Activated T-cell treated with anti-CD3 and anti-CD28 coated beads for 24 hours (primary cell): ENCODE data around the gene ZNF516.
"Not testable (repeated sequence)": the region's sequence is repeated elsewhere in the genome, so short reads cannot be mapped to it uniquely, and the experiment has no call there.

Experiments
- DNase-seq: peaks from one replicate; pipeline ENCODE4 v3.0.0-alpha.2; 2020; ENCODE audit warnings: low read depth

The ZNF516 gene

DNA sequence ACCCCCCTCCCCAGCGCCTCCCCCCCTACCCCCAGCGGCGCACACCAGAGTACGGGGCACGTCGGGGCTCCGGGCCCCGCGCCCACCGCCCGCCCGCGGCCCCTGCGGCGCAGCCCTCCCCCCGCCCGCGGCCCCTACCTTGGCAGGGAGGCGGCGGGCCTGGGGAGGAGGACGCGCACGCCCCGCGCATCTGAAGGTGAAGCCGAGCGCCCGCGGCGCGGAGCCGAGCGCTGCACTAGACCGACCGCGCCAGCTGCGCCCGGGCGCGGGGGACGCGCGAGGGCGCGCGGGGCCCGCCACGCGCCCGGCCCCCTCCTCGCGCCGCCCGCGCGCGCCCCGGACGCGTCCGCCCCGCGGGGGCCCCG lies at the start of gene ZNF516:
TSS of gene ZNF516 (minus strand) at position 237 of the 365 bp plus-strand sequence. CDS start 52,188 bp downstream, outside the sequence.
- no peak for DNase-seq

DNA sequence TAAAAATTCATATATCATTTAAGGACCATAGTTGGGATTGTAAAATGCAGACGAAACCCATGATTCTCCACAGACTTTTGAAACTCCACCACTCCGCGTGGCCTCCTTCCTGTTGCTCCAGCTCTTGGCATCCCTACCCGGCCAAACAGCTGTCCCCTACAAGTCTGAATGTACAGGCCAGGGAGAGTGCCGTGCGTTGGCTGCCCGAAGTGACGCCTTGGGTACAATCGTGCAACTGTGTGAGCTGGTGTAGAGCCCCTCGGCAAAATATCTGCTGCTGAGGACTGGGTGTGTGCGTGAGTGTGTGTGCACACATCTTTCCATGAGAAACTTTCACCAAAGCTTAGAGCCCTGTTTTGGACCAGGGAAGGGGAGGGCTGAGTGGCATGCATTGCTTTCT lies 43.8 kb upstream of the ZNF516 start:
- no peak for DNase-seq

GRCh38 chr18:76537621-76538020 lies 42.6 kb upstream of the ZNF516 start:
- no peak for DNase-seq

GRCh38 chr18:76536593-76536992 lies 41.6 kb upstream of the ZNF516 start:
- not testable (repeated sequence) for DNase-seq

DNA sequence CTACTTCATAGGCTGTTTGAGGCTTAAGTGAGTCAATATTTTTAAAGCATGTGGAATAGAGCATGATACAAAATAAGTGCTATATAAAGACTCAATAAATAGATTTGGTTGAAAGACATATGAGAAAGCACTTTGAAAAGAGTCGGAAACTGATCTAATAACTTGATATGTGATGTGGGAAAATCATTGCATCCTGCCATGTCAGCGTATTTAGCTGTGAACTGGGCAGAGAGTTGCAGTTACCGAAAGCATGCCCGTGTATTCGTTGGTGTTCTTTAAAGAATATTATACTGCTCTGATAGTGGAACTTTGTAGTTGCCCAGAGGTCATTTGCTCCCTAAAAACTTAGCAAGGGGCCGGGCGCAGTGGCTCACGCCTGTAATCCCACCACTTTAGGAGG lies 37.8 kb upstream of the ZNF516 start:
- DNase-seq = no peak

GRCh38 chr18:76530846-76531245 lies 35.8 kb upstream of the ZNF516 start:
- DNase-seq = no peak

DNA sequence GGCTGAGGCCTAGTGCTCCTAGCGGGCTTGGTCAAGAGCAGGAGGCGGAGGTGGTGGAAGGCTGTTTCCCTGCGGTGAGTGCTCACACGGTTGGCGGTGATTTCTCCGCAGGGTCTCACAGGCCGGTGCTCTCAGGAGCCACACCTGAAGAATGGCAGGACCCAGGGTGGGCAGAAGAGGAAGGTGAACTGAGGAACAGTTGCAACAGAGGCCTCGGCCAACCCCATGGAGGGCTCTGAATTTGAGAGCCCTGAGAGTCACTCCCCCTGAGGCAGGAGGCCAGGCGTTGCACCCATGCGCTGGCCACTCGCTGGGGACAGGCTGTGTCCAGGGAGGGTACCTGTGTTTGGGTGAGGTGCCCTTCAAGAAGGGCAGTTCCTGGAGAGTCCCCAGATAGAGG lies 35.3 kb upstream of the ZNF516 start:
- DNase-seq = no peak

- no peak for DNase-seq
Observed at GRCh38 chr18:76529433-76529811, 34.4 kb upstream of the ZNF516 start.

- no peak for DNase-seq
Observed at GRCh38 chr18:76528477-76529432, 33.7 kb upstream of the ZNF516 start.

GRCh38 chr18:76525911-76526310 lies 30.9 kb upstream of the ZNF516 start:
- no peak for DNase-seq

DNA sequence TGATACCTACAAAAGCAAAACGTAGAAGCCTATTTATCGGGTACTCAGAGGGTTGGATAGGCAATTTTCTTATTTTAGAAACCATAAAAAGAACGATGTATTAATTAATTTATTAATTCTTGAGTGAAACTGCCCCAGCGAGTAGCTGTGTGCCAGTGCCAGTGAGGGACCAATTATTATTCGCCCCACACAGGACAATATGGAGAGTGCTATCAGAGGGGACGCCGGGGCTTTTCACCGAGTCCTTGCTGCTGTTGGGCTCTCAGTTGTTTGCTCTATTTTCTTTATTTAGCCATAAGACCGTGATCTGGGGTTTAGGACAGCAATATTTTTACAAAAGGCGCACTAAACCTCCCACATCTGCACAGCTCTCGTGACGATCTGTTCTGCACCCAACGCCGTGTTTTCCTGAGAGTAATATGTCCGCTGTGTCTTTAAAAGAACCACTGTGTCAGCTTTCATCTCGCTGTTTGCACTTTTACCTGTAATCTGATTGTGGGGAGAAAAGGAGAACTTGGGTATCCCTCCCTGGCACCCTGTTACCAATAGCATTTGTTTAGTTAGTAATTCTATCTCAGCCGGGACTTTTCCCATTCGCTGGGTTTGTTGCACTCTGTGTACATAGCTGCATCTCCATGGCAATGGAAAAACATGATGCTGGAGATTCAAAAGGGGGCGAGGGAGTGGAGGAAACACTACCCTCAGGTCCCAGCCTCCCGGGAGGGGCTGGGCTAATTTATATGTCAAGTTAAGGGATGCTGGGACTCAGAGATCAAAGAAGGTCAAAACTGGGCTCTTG lies 30.1 kb upstream of the ZNF516 start:
- DNase-seq = no peak

DNA sequence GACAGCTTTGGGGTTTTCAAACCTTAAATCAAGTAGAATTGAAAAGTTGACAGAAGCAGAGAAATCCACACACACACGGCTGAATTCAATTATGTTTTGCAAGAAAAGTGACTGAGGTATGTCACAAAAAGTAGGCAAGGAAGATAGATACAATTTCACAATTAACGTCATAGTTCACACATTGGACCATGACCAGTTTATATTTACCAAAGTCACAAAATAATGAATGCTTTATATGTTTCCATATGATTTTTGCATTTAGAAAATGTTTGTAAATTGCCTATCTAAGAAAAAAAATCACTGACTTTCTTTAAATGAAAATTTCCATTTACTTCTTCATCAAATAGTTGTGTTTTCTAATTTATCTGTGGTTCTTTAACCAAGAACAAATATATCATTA lies 29.4 kb upstream of the ZNF516 start:
- no peak for DNase-seq

- no peak for DNase-seq
Observed at GRCh38 chr18:76522551-76522950, 27.5 kb upstream of the ZNF516 start.

- no peak for DNase-seq
Observed at GRCh38 chr18:76522122-76522503, 27.1 kb upstream of the ZNF516 start.

- no peak for DNase-seq
Observed at GRCh38 chr18:76521417-76522121, 26.5 kb upstream of the ZNF516 start.

GRCh38 chr18:76518860-76519538 lies 24.0 kb upstream of the ZNF516 start:
- DNase-seq = no peak

- DNase-seq = no peak
Observed at GRCh38 chr18:76518123-76518859, 23.2 kb upstream of the ZNF516 start.

GRCh38 chr18:76515576-76515975 lies 20.5 kb upstream of the ZNF516 start:
- no peak for DNase-seq

- DNase-seq = no peak
Observed at GRCh38 chr18:76514573-76514972, 19.5 kb upstream of the ZNF516 start.

DNA sequence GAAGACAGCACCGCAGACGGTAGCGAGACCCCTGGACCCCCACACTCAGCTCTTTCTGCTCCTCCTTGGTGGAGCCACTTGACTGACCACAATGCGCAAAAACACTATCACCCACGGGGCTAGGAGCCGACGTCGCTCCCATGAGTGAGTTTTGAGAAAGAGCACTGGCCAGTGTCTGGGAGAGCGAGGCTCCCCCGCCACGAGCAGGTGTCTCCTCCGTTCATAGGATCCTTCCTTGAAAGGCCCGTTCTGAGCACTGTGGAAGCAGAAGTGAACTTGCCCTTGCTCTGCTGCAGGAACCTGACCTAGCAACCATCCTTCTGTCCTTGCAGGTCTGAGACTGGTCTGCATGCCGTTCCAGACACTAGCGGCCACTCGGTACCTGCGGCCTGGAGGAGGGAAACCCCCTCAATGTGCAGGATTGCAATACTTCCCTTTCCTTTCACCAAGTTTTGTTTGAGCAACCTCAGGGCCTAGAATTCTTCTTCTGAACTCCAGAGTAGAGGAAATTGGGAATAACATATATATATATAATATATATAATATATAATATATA lies 12.9 kb upstream of the ZNF516 start:
- no peak for DNase-seq
